Right cardiac atrium (tissue), 5 donors: ENCODE data around the gene UBTD2. TPM values are rescaled to one million over a fixed set of nuclear protein-coding genes. Genes with fewer than 3 reads are reported as not detected.
"Not testable (repeated sequence)": the region's sequence is repeated elsewhere in the genome, so short reads cannot be mapped to it uniquely, and the experiment has no call there.

Experiments
- ATAC-seq, 2 donors: fragments of 200-7000 bp; cut with Tn5 transposase; one replicate each; pipeline versions ENCODE4 v1.8.0 to v1.9.1; 2020; ENCODE audit warnings: moderate library complexity in 2 of 2, mild to moderate bottlenecking in 1 of 2
- DNase-seq, 3 donors: peaks; one replicate each; pipeline ENCODE4 v3.0.0-alpha.2; 2020
- H3K27ac ChIP-seq: one replicate; pipeline ENCODE4 v1.5.1; 2013; ENCODE audit warnings: mild to moderate bottlenecking, low read length, control low read depth, moderate library complexity
- H3K27me3 ChIP-seq: one replicate; pipeline ENCODE4 v1.6.1; 2013; ENCODE audit not compliant: control insufficient read depth, insufficient read depth
- H3K4me1 ChIP-seq: one replicate; pipeline ENCODE4 v1.6.1; 2013; ENCODE audit warnings: low read length; ENCODE audit not compliant: control insufficient read depth, insufficient read depth
- H3K4me3 ChIP-seq: one replicate; pipeline ENCODE4 v1.5.1; 2013; ENCODE audit warnings: low read length, control low read depth
- H3K9me3 ChIP-seq: one replicate; pipeline ENCODE4 v1.6.1; 2013; ENCODE audit warnings: low read length; ENCODE audit not compliant: control insufficient read depth
- WGBS: extraction: QIAGEN DNeasy Blood & Tissue Kit; methylation state at CpG from one replicate; pipeline ENCODE4 v1.1.7; 2013; 5-methylcytosine and 5-hydroxymethylcytosine counted together
- intact Hi-C, 4 donors: fragments of 100-400 bp; cut with DNase I; formaldehyde crosslinking; loops; one replicate each; pipeline versions ENCODE4 v1.11.0 to v1.14.0; 2022 to 2023
- long read RNA-seq, 4 donors: library from polyadenylated mRNA; unstranded; transcript quantifications; one replicate each; pipeline ENCODE4 v2.0.0, GENCODE V29; 2020 to 2021
- polyA plus RNA-seq: library from polyadenylated mRNA; stranded (reverse); fragments of 200-250 nt; gene quantifications from one replicate; pipeline ENCODE4 v1.2.3, GENCODE V29; 2013
- total RNA-seq, 4 donors: library from RNA; stranded (reverse); fragmentation: NEBNext Ultra II Directional; extraction: Animal tissue kit (Norgen Biotek cat#: 25700); gene quantifications; one replicate each; pipeline ENCODE4 v1.2.1, GENCODE V29; 2021
- donor health status: healthy with polysubstance abuse.
- donor health status: DM: no; HTN: yes; CAD: no.
- donor health status: DM: no; HTN: no; CAD: no.
- donor health status: DM: no; HTN: yes; CAD: no; lungs with severe emphysema.
- donor health status: DM: yes; HTN: yes; CAD: no.

Gene UBTD2, protein sequence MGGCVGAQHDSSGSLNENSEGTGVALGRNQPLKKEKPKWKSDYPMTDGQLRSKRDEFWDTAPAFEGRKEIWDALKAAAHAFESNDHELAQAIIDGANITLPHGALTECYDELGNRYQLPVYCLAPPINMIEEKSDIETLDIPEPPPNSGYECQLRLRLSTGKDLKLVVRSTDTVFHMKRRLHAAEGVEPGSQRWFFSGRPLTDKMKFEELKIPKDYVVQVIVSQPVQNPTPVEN
- total RNA-seq (10 to 100 TPM in 3 of 4 donors, 1 to 10 TPM in 1; 9.9 to 11.4 (median 10.8) TPM), polyA plus RNA-seq (8.1 TPM)
- long read RNA-seq, donor 1, transcript UBTD2-201 (3 exons, 3,301 nt): major isoform, 25 of 28 reads
- long read RNA-seq, donor 1, partial matches to known transcripts: 2 of 28 reads
- long read RNA-seq, donor 1, other reads (novel, unspliced or antisense): 1 of 28 reads
- long read RNA-seq, donor 2, transcript UBTD2-201 (3 exons, 3,301 nt): major isoform, 7 of 8 reads
- long read RNA-seq, donor 2, partial matches to known transcripts: 0 of 8 reads
- long read RNA-seq, donor 2, other reads (novel, unspliced or antisense): 1 of 8 reads
- long read RNA-seq, donor 3: 0 reads
- long read RNA-seq, donor 4, transcript UBTD2-201 (3 exons, 3,301 nt): major isoform, 11 of 11 reads
- long read RNA-seq, donor 4, partial matches to known transcripts: 0 of 11 reads
- long read RNA-seq, donor 4, other reads (novel, unspliced or antisense): 0 of 11 reads

DNA sequence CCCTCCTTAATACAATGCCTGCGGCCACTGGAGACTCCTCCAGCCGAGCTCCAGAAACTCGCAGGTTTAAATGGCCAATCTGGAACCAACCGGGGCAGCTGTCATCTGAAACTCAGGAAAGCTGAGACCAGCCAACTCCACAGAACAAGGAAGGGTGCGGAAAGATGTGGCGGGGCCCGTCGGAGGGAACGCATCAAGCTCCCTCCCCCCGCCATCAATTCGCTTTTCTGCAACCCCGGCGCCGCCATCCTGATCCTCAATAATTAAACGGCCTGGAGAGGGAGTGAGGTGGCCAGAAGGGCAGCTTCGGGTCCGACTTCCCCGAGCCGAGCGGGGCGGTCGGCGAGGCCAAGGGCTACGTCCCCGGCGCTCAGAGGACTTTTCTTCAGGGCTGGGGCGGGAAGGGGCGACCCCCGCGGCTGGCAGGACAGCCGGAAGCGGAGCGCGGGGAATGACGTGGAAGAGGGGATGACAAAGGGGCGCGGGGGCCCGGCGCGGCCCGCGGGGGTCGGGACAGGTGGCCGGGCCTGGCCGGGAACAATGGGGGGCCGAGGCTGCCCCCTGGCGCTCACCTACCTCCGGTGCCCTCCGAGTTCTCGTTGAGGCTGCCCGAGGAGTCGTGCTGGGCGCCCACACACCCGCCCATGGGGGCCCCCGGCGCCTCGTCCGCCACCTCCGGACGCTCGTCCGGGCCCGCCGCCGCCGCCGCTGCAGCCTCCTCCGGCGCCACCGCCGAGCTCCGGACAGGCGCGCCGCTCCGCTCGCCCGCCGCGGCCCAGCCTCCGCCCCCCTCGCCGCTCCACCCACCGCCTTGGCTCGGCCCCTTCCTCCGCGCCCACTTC, at the start of gene UBTD2:
Gene UBTD2, minus strand, starts transcription at position 745 of the 842 bp plus-strand sequence. Its CDS starts 99 bp downstream, at position 646.
- WGBS: under 1% methylated on average over 87 of the region's 87 CpGs
- ATAC-seq (peak; percentile 86 to 93), DNase-seq (peak; percentile 86 to 95 (median 94))
- no peaks in the 10 kb centered on the region for H3K4me1 ChIP-seq
- H3K27me3 ChIP-seq: no peaks in the 10 kb centered on the region
- peak within 1 kb of the TSS; percentile 79 for H3K4me3 ChIP-seq
- intact Hi-C loops: loop anchor here in 2 of 4 donors (5.0 to 10.0 kb wide), 4 partner anchors 96 to 178 kb away; partner anchors contain the start of gene STK10 (in 2 of the 2)
- H3K9me3 ChIP-seq: no peaks in the 10 kb centered on the region
- peak within 1 kb of the TSS; percentile 99 for H3K27ac ChIP-seq

DNA sequence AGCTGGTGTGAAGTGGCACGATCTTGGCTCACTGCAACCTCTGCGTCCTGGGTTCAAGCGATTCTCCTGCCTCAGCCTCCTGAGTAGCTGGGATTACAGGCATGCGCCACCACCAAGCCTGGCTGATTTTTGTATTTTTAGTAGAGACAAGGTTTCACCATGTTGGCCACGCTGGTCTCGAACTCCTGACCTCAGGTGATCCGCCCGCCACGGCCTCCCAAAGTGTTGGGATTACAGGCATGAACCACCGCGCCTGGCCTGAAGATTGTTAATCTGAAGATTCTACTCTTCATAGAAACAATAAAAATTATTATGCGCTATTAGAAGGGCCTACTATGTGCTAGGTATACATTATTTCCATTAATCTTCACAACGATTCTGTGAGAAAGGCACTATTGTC, 43.3 kb upstream of the UBTD2 start:
- intact Hi-C loops, H3K4me1 ChIP-seq, H3K4me3 ChIP-seq, ATAC-seq, H3K27ac ChIP-seq, DNase-seq, H3K27me3 ChIP-seq, H3K9me3 ChIP-seq: not testable (repeated sequence)
- WGBS: 95% methylated on average over 13 of the region's 13 CpGs

DNA sequence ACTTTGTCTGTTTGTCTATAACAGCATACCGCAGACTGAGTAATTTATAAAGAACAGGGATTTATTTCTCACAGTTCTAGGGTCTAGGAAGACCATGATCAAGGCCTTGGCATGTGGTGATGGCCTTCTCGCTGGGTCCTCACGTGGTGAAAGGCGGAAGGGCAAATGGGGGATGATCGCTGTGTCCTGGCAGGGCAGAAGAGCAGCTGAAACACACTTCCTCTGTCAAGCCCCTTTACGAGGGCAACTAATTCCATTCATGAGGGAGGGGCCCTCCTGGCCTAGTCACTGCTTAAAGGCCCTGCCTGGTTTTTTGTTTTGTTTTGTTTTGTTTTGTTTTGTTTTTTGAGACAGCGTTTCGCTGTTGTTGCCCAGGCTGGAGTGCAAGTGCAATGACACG, 41.9 kb upstream of the UBTD2 start:
- intact Hi-C loops: no loop called here
- WGBS: 93% methylated on average over 9 of the region's 9 CpGs
- no peak for ATAC-seq
- H3K4me3 ChIP-seq: no peak overlapping the region
- peaks cover 2% of the 10 kb centered on the region for H3K4me1 ChIP-seq
- H3K27me3 ChIP-seq: no peaks in the 10 kb centered on the region
- H3K27ac ChIP-seq: no peak overlapping the region
- no peak for DNase-seq
- no peaks in the 10 kb centered on the region for H3K9me3 ChIP-seq

DNA sequence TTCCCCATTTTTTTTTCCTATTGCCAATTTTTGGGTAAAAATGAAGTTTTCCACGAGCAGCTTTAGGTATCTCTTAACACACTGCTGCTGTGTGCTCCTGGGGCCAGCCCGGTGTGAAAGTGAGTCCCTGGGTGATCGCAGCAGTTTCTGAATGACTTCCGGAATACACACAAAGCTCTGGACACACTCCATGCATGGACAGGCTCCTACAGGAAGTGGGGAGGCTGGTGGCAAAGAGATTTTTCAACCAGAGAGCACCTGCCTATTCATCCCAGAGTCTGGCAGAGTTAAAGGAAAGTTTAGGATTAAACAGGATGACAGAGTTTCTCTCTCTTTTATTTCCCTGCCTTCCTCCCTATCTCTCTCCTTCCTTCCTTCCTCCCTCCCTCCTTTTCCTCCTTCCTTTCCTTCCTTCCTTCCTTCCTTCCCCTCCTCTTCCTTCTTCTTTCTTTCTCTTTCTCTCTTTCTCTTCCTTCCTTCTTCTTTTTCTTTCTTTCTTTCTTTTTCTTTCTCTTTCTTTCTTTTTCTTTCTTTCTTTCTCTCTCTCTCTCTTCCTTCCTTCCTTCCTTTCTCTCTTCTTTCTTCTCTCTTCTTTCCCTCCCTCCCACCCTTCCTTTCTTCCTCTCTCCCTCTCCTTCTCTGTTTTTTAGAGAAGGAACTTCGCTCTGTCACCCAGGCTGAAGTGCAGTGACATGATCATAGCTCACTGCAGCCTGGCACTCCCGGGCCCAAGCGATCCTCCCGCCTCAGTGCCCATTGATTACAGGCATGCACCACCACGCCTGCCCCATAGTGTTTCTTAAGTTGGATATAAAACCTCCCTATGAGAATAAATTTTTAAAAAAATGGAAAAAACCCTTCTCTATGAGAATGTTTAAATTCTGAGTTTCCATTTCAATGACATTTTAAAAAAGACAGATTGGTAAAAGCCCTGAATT, 38.7 kb upstream of the UBTD2 start:
- intact Hi-C loops: no loop called here
- WGBS: 72% methylated on average over 9 of the region's 9 CpGs
- DNase-seq (no peak), ATAC-seq (peak in 1 of 2 donors; percentile 40)
- Histone ChIP-seq H3K4me1 (peaks cover 2% of the 10 kb centered on the region), H3K9me3 (no peaks in the 10 kb centered on the region), H3K27me3 (no peaks in the 10 kb centered on the region), H3K27ac (no peak overlapping the region), H3K4me3 (no peak overlapping the region)

DNA sequence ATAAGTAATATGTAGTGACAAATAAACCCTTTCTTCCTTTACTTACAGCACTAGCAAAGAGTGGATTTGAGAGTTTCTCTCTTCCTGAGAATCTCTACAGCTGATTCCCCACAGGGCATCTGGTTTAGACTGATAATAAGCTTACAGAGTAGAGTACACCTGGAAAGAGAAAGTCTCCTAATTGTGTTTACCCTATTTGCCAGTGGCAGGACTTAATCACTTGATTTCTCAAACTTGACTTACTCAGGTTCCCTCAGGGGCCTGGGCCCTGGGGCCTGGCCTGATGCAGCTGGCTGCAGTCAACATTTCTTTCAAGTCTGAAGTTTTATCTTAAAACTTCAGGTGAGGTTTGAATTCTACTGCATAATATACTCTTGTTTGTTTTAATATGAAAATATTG, 38.0 kb upstream of the UBTD2 start:
- Histone ChIP-seq H3K4me3 (no peak overlapping the region), H3K27me3 (no peaks in the 10 kb centered on the region), H3K9me3 (no peaks in the 10 kb centered on the region), H3K27ac (no peak overlapping the region), H3K4me1 (peaks cover 2% of the 10 kb centered on the region)
- intact Hi-C loops: no loop called here
- ATAC-seq: no peak
- no peak for DNase-seq

DNA sequence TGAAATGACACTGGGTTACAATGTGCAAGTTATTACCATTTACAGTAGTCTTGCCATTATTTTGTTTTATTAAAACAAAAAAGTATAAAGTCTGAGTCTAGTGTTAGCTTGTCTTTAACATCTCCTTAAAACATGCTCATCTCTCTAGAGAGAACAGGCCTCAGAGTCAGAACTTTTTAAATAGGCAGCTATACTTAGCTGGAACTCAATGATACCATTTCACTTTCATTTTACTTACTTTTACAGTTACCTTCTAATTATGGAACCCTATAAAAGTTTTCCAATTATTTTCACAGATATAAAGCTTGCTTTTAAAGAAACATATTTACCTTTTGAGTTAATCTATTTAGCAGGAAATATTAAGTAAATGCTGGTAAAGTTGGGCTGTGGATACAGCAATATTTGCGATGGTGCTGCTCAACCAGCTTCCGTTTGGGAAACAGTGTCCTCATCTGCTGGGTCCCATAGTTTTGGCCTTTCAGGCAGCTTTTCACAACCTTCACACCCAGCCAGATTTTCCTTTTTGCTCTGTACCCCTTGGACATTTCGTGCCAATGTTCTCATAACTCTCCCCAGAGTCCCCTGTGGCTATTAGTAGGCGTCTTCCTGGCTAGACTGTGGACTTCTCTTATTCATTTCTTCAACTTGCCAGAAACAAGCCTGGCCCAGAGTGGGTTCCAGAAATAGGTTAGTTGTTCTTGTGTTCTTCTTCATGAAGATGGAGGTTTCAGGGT, 36.3 kb upstream of the UBTD2 start:
- Histone ChIP-seq H3K27me3 (no peaks in the 10 kb centered on the region), H3K9me3 (no peaks in the 10 kb centered on the region), H3K4me1 (peaks cover 2% of the 10 kb centered on the region), H3K4me3 (no peak overlapping the region), H3K27ac (no peak overlapping the region)
- peak; percentile 61 to 71 for ATAC-seq
- WGBS: 58% methylated on average over 4 of the region's 4 CpGs
- DNase-seq: no peak
- intact Hi-C loops: no loop called here

DNA sequence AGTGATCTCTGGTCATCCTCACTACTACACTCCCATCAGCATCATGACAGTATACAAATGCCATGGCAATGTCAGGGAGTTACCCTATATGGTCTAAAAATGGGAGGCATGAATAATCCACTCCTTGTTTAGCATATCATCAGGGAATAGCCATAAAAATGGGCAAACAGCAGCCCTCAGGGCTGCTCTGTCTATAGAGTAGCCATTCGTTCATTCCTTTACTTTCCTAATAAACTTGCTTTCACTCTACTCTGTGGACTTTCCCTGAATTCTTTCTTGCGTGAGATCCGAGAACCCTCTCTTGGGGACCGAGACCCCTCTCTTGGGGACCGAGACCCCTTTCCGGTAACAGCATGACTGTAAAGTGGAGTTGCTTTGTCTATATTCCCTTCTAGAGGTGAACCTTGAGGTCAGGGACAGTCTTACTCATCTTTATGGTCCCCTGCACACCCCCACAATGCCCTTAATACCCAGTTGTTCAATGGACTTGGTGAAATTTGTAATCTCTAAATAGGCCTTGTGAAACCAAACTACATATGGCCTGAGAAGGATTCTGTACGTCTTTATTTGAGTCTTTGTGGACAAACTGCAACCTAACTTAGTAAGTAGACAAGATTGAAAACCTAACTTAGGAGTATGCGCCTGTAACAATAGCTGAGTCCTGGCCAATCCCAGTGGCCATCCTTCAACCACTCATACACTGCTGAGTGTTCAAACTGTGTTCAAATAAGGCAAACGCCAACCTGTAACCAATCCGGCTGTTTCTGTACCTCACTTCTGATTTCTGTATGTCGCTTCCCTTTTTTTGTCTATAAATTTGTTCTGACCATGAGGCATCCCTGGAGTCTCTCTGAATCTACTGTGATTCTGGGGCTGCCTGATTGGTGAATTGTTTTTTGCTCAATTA, 32.3 kb upstream of the UBTD2 start:
- Histone ChIP-seq H3K27ac (no peak overlapping the region), H3K4me1 (peaks cover 2% of the 10 kb centered on the region), H3K4me3 (no peak overlapping the region), H3K9me3 (no peaks in the 10 kb centered on the region), H3K27me3 (no peaks in the 10 kb centered on the region)
- DNase-seq: no peak
- no peak for ATAC-seq
- intact Hi-C loops: no loop called here
- WGBS: 95% methylated on average over 11 of the region's 11 CpGs

DNA sequence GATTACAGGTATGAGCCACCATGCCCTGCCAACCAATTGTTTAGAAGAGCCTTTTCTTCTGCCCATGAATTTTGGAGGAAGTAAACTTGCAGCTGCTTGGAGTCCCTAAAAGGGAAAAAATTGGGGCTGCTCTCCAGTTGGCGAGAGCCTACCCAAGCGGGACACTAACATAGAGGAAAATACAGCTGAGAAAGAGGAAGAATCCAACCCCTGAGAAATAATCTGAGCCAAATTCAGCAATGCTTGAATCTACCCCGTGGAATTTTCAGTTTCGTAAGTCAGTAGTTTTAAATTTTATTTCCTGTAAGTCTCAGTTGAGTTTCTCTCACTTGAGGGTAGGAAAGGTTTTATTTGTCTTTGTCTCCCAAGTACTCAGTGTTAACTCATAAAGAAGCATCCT, 30.4 kb upstream of the UBTD2 start:
- no peak for ATAC-seq

DNA sequence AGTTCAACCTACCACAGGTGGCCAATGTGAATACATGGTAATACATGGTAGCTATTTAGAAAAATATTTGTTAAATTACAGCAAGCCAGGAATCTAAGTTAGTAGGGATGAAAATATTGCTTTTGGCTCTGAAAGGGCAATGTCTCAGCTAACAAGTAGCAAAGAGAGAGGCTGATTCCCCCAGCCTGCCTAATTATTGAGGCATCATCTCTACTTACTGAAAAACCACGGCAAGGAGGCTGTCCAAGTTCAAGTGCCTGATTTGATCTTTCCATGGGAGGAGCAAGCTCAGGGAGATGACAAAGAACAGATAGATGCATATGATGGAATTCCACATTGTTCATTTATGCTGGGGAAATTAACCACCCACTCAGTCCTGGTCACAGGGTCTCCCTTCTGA, 28.7 kb upstream of the UBTD2 start:
- H3K4me1 ChIP-seq: no peaks in the 10 kb centered on the region
- H3K9me3 ChIP-seq: no peaks in the 10 kb centered on the region
- no peak overlapping the region for H3K27ac ChIP-seq
- no peak for DNase-seq
- H3K27me3 ChIP-seq: no peaks in the 10 kb centered on the region
- no peak for ATAC-seq
- WGBS: 52% methylated on average over 1 of the region's 1 CpG
- H3K4me3 ChIP-seq: no peak overlapping the region
- intact Hi-C loops: no loop called here

More for the DNA sequence above, 30.4 kb upstream of the UBTD2 start:
- intact Hi-C loops: no loop called here
- 76% methylated on average over 4 of the region's 4 CpGs for WGBS
- Histone ChIP-seq H3K9me3 (no peaks in the 10 kb centered on the region), H3K27ac (no peak overlapping the region), H3K4me3 (no peak overlapping the region), H3K4me1 (no peaks in the 10 kb centered on the region), H3K27me3 (no peaks in the 10 kb centered on the region)
- DNase-seq: no peak
